ENCODE data around the gene HIVEP2. TPM values are rescaled to one million over a fixed set of nuclear protein-coding genes. Genes with fewer than 3 reads are reported as not detected.

Gene HIVEP2
- total RNA-seq, 1 donor from 2014 or later = 18.6 TPM

DNA sequence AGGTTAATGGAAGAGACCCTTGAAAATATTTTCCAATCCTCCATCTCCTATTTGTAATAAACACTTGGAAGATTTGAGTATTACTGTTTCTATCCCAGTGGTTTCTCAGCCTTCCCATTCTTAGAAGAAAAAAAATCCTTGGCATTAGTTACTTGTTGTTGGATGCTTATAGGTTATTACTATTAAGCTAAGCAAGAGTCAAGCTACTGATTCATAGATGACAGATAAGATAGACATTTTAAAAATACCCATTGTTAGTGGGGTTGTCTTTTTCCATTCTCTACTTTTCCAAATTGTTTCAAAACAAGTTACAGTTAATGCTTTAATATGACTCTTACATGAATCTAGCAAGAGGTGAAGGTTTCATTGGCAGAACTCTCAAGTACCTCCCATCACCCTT lies 158.5 kb downstream of the HIVEP2 start:
- no peak for ATAC-seq
- no peaks in the 10 kb centered on the region for H3K9me3 ChIP-seq
- H3K4me3 ChIP-seq = no peak overlapping the region

DNA sequence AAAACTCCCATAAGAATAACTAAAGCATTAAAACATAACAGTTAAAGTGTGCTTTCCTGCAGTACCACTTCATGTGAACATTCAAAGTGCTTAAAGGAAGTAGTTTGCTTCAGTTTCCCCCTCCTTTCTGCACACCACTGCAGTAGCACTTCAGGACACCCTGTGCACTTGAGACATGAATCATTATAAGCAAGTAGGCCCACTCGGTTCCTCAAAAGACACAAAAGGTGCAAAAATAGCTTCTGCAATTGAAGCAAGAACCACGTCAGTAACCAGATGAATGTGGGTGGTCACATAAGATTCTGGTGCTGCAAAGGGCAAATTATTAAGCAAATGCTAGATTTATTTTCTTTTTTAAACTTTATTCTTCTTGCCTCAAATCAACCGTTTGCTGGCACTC lies 160.6 kb downstream of the HIVEP2 start:
- Histone ChIP-seq H3K27ac (no peak overlapping the region), H3K4me1 (no peaks in the 10 kb centered on the region), H3K4me3 (no peak overlapping the region), H3K9me3 (no peaks in the 10 kb centered on the region), H3K36me3 (no peaks in the 10 kb centered on the region), H3K27me3 (no peaks in the 10 kb centered on the region)
- no peak for DNase-seq
- intact Hi-C loops (cut with DNase I) = no loop called here
- peak; percentile 90 for ATAC-seq
- TF ChIP-seq, protein P1, sequence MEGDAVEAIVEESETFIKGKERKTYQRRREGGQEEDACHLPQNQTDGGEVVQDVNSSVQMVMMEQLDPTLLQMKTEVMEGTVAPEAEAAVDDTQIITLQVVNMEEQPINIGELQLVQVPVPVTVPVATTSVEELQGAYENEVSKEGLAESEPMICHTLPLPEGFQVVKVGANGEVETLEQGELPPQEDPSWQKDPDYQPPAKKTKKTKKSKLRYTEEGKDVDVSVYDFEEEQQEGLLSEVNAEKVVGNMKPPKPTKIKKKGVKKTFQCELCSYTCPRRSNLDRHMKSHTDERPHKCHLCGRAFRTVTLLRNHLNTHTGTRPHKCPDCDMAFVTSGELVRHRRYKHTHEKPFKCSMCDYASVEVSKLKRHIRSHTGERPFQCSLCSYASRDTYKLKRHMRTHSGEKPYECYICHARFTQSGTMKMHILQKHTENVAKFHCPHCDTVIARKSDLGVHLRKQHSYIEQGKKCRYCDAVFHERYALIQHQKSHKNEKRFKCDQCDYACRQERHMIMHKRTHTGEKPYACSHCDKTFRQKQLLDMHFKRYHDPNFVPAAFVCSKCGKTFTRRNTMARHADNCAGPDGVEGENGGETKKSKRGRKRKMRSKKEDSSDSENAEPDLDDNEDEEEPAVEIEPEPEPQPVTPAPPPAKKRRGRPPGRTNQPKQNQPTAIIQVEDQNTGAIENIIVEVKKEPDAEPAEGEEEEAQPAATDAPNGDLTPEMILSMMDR (IDR thresholded peaks at IDR 0.05) = no peak

More for the DNA sequence above, 158.5 kb downstream of the HIVEP2 start:
- Histone ChIP-seq H3K27me3 (no peaks in the 10 kb centered on the region), H3K4me1 (no peaks in the 10 kb centered on the region), H3K27ac (no peak overlapping the region), H3K36me3 (no peaks in the 10 kb centered on the region)
- TF ChIP-seq, protein P1 (IDR thresholded peaks at IDR 0.05) = no peak
- intact Hi-C loops (cut with DNase I) = no loop called here
- DNase-seq = no peak

DNA sequence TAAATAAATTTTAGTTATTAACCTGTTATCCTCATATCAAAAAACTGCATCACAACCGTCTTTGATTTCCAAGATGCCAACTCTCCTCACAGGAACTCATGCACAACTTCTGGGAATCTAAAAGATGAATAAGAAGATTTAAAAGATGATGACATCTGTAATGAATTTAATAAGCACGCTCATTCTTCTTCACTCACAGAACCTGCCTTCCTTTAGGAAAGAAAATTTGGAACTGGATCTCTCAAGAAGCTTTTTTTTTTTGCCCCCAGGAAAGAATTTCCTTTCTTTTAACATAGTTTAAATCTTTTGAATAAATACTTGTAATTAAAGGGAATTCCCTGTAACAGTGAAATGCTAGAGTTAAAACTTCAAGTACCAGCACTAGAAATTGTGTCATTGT lies 161.5 kb downstream of the HIVEP2 start:
- no peaks in the 10 kb centered on the region for H3K27me3 ChIP-seq
- no peaks in the 10 kb centered on the region for H3K36me3 ChIP-seq
- H3K4me3 ChIP-seq = no peak overlapping the region
- no peaks in the 10 kb centered on the region for H3K9me3 ChIP-seq
- DNase-seq (no peak), ATAC-seq (no peak)
- intact Hi-C loops (cut with DNase I) = no loop called here
- H3K4me1 ChIP-seq = no peaks in the 10 kb centered on the region
- TF ChIP-seq, protein P1 (IDR thresholded peaks at IDR 0.05) = no peak
- H3K27ac ChIP-seq = no peak overlapping the region

DNA sequence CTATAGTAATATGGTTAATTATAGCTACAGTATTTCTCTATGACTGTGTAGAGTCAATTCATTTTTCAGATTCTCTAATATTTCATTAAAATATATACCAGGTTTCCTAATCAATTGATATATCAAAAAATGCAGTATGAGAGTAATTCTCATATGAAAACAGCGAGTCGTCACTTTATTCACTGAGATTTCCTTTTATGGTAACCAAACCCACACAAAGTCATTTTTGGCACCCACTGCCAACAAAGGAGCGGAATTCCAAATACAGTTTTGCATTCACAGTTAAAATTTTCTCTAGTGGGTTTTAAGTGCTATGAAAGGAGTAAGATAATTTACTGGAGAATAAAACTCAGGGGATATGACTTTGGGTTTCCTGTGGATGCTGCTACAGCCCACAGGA lies 163.8 kb downstream of the HIVEP2 start:
- no peak overlapping the region for H3K27ac ChIP-seq
- no peaks in the 10 kb centered on the region for H3K9me3 ChIP-seq
- H3K36me3 ChIP-seq = no peaks in the 10 kb centered on the region
- TF ChIP-seq, protein P1 (IDR thresholded peaks at IDR 0.05) = no peak
- no peak overlapping the region for H3K4me3 ChIP-seq
- DNase-seq (no peak), ATAC-seq (no peak)
- intact Hi-C loops (cut with DNase I) = no loop called here
- no peaks in the 10 kb centered on the region for H3K4me1 ChIP-seq
- H3K27me3 ChIP-seq = no peaks in the 10 kb centered on the region

DNA sequence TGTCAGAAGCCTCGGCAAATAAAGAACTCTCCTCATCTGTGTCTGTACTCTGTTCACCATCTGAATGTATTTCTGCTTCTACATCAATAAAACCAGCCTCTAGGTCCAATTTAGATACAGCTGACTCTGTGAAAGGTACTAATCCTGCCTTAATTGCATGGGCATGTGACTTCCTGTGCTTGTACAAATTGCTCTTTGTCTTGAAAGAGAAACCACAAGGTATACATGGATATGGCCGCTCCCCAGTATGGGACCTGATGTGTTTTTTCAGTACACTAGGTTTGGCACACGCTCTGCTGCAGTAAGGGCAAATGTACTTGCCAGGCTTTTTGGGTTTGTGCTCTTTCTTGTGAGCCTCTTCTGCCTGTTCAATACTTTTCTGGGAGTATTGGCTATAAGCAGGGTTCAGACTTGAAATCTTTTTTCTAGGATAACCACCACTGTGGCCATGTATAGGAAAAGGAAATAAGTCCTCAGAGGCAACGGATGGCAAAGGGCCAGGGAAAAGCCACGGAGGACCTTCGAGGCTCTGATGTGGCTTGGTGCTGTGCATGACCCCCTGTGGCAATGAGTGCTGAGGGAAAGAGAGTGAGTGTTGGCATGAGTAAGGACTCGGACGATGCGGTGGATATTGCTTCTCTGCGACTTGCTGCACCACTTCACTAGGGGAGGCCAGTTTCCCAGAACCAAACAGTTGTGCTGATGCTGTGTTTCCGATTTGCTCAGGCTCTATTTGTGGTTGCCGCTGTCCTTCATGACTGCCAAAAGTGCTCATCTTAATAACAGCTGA lies 170.9 kb downstream of the HIVEP2 start:
- intact Hi-C loops (cut with DNase I) = no loop called here
- peaks cover 21% of the 10 kb centered on the region for H3K36me3 ChIP-seq
- no peak for ATAC-seq

More for the DNA sequence above, 170.9 kb downstream of the HIVEP2 start:
- no peak for DNase-seq
- Histone ChIP-seq H3K4me1 (no peaks in the 10 kb centered on the region), H3K27ac (no peak overlapping the region), H3K27me3 (no peaks in the 10 kb centered on the region), H3K4me3 (no peak overlapping the region), H3K9me3 (no peaks in the 10 kb centered on the region)
- TF ChIP-seq, protein P1 (IDR thresholded peaks at IDR 0.05) = no peak

All from upper lobe of right lung (tissue), 1 donor.